ENCODE measurements around the gene RPS5.
"Not testable (repeated sequence)": the region's sequence is repeated elsewhere in the genome, so short reads cannot be mapped to it uniquely, and the experiment has no call there.

Gene RPS5

DNA sequence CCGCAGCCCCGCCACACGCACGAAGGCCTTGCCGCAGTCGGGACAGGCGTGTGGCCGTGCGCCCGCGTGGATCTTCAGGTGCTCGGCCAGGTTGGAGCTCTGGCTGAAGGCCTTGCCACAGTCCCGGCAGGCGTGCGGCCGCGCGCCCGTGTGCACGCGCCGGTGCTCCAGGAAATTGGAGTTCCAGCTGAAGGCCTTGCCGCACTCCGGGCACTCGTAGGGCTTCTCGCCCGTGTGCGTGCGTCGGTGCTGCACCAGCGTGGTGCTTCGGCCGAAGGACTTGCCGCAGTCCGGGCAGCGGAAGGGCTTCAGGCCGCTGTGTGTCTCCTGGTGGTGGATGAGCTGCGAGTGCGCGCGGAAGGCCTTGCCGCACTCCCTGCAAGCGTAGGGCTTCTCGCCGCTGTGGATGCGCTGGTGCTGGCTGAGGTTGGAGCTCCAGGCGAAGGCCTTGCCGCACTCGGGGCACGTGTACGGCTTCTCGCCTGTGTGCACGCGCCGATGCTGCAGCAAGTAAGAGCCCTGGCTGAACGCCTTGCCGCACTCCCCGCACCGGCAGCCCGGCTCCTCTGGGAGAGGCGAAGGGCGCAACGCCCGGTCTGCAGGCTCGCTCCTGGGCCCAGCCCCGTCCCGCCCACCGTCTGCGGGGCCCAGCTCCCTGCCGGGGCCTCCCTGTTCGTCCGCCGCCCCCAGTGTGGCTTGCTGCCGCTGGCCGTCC is 30.1 kb upstream of the RPS5 start:
- no peak for DNase-seq (ENCODE audit: low spot score)

DNA sequence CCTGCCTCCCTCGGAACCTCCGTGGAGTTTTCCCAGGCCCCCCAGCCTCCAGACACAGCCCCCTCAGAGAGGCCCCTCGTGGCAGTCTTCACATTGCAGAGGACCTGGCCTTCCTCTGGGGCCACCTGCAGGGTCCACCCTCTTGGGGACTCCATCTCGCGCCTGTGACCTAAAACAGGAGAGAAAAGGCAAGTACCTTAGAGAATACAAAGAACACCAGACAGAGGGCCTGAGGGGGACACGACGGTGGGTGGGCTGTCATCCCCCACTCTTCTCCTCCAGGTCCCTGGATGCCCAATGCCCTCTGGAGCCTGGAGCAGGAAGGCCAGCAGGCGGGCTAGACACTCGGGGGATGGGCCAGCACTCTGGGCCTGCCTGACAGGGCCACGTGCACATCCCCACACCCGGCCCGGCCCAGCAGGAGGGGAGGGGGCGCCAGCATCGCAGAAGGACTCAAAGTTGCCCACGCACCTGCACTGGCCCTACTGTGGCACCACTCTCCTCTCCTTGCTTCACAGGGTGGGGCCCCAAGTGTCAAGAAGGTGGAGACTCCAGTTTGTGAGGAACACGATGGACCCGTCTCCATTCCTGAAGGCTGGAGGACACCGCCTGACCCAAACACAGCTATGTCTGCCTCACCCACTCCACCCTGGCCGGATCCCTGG is 29.5 kb upstream of the RPS5 start:
- no peak for DNase-seq (ENCODE audit: low spot score)

DNA sequence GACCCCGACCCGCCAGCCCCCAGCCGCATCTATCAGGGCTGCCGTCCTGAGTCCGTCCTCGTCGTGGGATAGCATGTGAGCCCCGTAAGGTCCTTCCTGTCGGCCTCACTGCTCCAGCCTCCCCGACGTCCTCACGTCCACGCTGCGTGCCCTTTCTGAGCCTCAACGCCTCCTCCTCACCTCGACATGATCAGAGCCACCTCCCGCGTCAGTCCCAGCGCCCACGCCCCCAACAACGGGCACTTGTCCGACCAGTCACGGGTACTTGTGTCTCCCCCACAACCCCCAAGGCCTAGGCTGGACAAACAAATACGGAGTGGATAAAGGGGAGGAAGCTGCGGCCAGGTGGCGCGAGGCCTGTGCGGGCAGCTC is 25.2 kb upstream of the RPS5 start:
- no peak for DNase-seq (ENCODE audit: low spot score)

DNA sequence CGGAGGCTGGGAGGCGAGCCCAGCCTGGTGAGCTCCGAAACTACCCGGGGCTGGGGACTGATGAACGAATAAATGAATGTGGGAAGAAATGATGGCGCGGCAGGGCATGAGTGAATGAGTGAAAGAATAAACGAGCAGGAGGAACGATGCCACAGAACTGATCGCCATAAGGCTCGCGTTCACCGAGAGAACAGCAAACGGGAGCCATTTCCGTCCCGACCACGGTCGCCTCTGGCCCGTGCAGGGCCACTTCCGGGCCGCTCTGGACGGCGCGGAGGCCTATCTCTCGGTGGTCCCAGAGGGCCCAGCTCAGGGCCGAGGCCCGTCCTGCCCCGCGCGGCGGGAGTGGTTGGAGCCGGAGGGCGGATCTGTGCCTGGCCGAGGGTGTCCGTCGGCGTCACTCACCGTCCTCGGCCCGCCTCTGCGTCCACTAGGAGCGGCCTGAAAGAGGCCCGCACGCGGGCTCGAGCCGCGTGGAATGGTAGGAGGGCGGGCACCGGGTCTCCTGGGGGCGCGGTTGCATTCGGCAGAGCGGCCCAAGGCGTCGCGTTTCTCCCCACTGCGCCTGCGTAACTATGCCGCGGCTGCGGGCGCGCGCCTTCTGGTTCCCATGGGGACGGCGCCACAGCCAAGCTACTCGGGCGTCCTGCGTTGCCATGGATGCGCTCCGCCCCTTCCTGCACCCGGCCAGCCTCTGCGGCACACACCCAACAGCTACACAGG is 24.6 kb upstream of the RPS5 start, which contains the start of gene ZNF497:
Gene ZNF497 (minus strand): TSS at position 480 of the 723 bp plus-strand sequence. CDS start 5,116 bp downstream, outside the sequence.
- peak; percentile 94 for DNase-seq (ENCODE audit: low spot score)

DNA sequence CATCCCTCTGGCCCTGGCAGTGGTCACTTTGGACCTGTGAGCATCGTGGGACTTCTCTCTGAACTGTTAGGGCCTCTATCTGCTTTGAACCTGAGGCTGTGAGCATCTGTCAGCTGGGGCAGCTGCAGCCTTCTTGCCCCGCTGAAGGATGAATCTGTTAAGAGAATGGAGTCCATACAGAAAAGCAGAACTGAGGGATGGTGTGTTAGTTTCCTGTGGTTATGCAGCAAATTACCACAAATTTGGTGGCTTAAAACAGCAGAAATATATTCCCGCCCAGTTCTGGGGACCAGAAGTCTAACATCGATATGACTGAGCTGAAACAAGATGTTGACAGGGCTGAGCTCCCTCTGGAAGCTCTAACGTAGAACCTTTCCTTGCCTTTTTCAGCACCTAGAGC is 22.9 kb upstream of the RPS5 start:
- no peak for DNase-seq (ENCODE audit: low spot score)

DNA sequence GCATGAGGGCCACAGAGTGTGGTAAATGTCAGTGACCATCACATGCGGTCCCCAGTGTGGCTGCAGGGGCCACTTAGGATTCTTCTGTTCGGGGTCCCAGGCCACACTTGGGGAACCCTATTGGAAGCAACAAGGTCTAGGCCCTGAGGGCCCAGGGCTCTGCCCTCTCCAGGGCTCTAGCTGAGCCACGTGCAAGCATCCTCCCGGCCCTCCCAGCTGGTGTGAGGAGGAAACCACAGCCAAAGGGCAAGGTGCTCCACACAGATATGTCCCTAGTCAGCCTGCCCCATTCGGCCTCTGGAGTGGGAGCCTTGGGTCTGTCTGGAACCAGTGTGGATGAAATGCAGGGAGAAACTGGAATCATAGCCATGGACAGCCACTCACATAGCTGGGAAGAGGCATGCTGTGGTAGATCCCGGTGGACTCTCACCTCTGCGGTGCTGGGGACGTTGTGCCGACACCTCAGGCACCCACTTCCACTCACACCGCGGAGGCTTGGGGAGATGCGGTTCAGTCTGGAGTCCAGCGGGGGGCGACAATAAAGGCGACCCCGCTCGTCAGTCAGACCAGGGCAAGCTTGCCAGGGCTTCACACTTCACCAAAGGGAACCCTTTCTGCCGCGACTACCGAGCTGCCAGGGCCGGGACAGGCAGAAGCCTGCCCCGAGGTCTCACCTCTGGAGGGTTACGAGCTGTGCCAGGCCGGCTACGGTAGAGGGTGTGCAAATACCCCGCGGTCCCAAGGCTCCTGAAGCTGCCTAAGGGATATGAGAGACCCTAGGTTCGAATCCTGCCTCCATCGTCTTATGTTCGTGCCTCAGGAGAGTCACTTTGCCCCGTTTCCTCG is 20.3 kb upstream of the RPS5 start:
- DNase-seq (ENCODE audit: low spot score): no peak

DNA sequence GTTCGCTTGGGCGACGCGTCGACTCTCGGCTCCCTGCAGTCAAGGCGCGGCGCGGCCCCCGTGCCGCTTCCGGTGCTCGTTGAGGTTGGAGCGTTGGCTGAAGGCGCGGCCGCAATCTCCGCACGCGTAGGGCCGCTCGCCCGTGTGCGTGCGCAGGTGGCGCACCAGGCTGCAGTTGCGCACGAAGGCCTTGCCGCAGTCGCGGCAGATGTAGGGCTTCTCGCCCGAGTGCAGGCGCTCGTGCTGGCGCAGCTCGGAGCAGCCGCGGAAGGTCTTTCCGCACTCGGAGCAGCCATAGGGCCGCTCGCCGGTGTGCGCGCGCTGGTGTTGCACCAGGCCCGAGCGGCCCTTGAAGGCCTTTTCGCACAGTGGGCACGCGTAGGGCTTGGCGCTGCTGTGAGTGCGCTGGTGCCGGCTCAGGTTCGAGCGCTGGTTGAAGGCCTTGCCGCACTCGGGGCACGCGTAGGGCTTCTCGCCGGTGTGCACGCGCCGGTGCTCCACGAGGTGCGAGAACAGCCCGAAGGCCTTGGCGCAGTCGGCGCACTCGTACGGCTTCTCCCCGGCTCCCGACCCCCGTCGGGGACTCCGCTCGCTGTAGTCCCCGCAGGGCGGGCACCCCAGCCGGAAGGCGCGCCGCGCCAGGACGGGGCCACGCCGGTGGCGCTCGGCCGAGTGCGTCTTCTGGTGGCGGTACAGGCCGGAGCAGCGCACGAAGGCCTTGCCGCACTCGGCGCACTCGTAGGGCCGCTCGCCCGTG is 19.2 kb upstream of the RPS5 start:
- DNase-seq (ENCODE audit: low spot score): no peak

DNA sequence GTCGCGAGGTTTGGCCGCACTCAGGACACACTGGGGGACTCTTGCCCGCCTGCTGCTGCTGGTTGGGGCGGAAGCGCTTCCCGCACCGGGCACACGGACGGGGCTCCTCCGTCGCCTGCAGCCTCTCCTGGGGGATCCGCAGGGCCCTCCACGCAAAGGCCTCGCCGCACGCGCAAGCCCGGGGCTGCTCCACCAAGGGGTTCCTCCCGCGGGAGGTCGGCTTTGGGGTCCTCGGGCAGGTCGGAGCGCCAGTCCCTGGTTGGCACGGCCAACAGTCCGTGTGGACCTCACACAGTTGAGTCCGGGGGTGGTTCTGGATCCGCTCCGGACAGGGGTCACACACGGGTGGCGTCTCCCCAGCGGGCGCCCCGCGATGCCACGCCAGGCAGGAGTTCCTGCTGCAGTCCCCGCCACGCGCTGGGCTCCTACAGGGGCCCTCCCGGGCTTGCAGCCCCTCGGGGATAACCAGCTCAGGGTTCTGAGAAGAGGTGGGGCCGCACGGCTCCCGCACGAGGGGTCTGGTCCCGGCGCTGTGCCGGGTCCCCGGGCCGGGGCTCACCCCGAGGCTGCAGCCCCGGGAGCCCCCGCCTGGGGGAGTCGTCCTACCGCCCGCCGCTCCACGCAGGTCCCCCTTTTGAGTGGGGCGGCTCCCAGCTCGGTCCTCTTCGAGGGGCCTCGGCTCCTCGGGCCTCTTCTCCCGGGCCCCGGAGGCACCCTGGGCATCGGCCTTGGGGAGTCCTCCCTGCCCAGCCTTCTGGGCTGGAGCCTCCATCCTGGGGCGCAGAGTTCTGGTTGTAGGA is 18.3 kb upstream of the RPS5 start:
- no peak for DNase-seq (ENCODE audit: low spot score)

DNA sequence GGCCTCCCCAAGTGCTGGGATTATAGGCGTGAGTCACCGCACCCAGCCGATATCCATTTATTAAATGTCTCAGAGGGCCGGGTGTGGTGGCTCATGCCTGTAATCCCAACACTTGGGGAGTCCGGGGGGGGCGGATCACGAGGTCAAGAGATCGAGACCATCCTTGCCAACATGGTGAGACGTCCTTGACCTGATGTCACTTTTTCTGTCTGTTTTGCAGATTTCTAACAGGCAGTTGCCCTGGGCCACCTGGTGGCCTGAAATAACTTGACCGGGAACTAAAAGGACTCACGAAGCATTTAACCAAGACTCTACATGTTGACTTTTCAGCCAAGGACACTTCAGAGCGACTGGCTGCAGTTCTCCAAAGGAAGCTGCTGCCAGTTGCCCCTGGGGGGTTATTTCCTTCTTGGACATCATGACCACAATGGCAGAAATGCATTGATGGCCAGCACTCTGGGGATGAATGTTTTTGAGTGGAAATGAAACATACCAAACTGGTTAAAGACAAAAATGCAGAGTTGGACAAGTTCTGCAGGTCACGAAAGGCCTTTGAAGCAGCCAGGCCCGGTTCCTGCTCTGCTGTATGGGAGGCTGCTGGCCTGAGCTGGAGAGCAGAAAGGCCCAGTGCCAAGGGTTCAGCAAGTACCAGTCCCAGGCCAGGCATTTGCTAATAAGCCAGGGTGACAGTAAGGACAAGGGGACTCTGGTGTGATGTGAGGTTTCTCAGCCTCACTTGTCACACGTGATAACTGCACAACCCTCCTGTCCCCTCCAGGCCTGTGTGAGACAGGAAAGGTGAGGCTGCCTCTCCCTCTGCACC is 14.5 kb upstream of the RPS5 start:
- no peak for DNase-seq (ENCODE audit: low spot score)

DNA sequence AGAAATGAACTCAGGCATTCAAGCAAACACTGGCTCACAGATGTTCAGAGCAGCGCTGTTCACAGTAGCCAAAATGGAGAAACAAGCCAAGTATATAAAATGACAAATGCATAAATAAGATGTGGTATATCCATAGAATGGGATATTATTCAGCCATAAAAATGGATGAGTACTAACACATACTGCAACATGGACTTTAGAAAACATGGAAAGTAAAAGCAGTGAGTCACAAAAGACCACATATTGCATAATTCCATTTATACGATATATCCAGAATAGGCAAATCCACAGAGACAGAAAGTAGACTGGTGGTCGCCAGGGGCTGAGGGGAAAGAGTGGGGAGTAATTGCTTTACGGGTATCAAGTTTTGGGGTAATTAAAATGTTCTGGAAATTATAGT is 12.9 kb upstream of the RPS5 start:
- no peak for DNase-seq (ENCODE audit: low spot score)

DNA sequence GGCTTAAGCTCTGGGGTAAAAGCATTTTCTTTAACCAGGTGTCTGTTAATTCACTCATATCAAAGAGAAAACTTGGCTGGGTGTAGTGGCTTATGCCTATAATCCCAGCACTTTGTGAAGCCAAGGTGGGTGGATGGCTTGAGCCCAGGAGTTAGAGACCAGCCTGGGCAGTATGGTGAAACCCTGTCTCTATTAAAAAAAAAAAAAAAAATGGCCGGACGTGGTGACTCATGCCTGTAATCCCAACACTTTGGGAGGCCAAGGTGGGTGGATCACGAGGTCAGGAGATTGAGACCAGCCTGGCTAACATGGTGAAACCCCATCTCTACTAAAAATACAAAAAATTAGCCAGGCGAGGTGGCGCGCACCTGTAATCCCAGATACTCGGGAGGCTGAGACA is 10.3 kb upstream of the RPS5 start:
- DNase-seq (ENCODE audit: low spot score): not testable (repeated sequence)

DNA sequence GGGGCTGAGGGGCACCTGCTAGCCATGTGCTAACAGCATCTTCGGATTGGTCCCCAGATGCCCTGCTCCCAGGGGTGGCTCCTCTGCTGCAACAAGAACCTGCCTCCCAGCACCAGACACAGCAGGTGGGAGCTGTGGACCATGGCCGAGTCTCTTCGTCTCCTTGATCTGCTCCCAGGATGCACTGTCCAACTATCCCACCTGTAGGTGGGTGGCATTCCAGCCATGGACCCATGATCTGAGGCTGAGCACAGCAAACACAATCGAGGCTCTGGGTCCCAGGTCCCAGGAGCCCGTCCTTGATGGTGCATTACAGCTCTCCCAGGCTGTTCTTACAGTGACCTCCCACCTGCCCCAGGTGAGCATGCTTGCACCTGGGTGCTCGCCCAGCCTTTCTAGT is 7.8 kb upstream of the RPS5 start:
- DNase-seq (ENCODE audit: low spot score): no peak

DNA sequence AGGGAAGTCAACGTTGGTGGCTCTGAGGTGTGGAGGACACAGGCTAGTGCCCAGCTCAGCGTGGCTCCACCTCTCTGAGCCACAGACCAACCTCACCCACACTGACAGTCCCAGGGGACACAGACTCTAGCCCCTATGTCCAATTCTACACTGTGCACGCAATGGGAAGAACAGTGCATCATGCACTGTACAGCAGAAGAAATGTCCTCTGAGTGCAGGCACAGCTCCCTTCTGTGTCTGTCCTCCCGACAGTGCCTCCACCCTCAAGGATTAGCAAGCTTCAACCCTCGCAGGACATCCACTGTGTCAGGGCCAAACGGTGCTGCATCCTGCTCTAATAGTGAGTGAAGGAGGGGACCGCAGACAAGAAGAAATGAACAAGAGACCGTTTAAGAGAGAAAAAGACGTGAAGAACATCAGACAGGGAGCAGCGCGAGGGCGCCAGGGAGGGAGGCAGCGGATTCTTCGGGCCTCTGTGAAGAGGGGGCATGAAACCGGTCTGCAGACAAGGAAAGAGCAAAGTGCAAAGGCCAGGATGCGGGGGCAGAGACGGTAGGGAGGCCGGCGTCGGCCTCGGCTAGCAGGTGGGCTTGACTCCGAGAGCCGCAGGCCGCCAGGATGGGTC is 6.9 kb upstream of the RPS5 start:
- DNase-seq (ENCODE audit: low spot score): no peak

DNA sequence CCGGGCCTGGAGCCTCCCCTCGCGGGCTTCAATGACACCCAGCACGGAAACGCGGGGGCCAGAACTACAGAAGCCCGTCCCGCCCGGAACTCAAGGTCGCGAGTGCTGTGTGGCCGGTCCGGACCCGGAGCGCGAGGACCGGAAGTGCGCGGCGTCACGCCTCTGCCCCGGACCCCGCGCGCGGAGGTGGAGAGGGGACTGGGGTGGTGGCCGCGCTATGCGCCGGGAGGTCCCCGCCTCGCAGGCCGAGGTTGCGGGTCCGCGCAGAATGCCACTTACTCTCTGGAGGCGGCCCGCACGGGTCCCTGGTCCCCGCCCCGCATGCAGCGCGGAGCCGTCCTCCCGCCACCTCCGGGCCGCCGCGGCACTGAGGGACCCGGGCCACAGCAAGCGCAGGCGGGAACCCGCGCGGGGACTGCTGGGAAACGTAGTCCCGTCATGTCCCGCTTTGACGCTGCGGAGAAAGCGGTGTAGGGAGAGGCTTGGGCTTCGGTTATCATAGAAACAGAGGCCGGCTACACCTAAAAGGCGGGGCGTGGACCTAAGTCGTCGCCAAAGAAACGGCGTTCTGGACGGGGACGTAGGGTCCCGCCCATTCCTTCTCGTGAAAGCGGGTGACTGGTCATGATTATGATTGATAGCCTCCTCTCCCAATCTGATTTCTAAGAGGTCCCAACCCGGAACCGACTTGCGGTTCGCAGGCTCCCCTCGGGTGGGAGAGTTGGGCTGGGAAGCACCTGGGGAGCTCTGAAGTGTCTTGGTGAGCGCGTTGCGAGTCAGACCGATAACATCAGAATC is 6.2 kb upstream of the RPS5 start, which contains the start of gene ZNF837:
Gene ZNF837 (minus strand): TSS at position 369 of the 798 bp plus-strand sequence. CDS start 11,698 bp downstream, outside the sequence.
- peak; percentile 100 for DNase-seq (ENCODE audit: low spot score)

DNA sequence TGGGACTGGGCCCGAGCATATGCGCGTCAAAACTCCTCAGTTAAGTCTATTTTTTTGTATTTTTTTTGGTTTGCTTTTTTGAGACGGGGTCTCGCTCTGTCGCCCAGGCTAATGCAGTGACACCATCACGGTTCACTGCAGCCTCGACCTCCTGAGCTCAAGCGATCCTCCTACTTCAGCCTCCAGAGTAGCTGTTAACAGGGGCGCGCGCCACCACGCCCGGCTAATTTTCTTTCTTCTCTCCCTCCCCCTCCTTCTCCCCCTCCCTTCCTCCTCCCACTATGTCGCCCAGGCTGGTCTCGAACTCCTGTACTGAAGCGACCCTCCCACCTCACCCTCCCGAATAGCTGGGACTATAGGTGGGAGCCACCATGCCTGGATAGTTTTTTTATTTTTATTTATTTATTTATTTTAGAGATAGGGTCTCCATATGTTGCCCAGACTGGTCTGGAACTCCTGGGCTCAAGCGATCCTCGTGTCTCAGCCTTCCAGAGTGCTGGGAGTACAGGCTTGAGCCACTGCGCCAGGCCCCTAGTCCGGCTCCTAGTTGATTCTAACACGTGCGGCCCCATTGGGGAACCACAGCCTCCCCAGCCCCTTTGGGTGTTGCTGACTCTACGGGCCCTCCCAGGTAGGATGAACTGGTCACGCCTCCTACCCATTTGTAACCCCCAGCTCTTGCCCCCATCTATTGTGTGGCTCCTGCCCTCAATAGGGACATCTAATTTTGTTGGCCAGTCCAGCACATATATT is 5.4 kb upstream of the RPS5 start:
- no peak for DNase-seq (ENCODE audit: low spot score)

DNA sequence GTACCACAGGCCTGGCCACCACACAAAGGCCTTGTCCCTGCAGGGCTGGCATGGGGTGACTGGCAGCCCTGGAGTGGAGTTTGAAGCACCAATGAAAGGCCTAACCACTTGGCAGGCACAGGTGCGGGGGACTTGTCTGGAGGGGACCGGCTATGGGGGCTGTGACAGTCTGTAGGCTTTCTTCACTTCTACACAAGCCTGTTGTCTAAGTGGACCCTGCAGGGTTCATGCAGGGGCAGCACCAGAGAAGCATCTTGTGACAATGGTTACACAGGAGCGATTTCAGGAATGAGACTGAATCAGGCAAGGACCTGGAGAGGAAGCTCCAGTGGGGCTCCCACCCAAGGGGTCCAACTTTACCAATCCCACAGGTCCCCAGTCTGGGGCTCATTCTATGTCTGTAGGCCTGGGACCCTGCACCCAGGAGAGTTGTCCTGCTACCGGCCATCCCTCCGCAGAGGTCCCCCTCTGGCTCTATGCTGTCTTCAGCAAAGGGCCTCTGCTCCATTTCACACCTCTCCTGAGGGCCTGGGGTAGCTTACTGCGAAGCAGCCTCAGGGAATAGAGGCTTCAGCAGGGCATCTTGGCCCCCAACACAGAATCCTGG is 4.0 kb upstream of the RPS5 start:
- DNase-seq (ENCODE audit: low spot score): no peak

DNA sequence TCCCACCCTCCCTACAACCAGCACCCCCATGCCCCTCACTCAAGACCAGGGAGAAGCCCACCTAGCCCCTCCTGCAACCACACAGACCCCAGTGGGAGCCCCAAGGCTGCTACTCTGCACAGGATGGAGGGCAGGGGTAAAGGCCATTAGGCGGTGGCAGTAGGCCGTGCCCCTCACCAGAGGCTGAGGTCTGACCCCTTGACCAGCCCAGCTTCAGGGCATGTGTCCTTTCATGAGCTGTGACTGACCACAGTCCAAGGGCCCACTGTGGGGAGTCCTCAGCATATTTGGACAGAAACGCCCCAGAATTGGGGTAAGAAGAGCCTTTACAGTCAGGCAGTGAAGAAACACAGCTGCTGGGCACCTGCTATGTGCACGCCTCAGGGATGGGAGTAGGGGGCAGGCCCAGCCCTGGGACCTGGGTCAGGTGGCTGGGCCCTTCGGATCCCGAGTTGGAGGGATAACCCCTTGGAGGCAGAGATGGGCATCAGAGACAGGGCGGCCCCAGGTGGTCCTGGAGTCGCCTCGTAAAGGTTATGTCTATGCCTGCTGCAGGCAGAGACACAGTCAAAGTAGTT is 1.7 kb upstream of the RPS5 start:
- DNase-seq (ENCODE audit: low spot score): no peak
